Mesothelial cell of epicardium (in vitro differentiated cells): Measurements from ENCODE around the gene SH2D1A. TPM values are rescaled to one million over a fixed set of nuclear protein-coding genes. Genes with fewer than 3 reads are reported as not detected.

ENCODE experiments used
- DNase-seq, 2 experiments: peaks; one replicate each; pipeline ENCODE4 v3.0.0; 2021; ENCODE audit warnings: low spot score in 2 of 2; ENCODE audit not compliant: unreplicated experiment in 2 of 2
- H3K27ac Mint-ChIP-seq: 2 replicates; pipeline ENCODE4 v1.8.0; 2021; ENCODE audit warnings: mixed read lengths
- H3K27me3 Mint-ChIP-seq: 2 replicates; pipeline ENCODE4 v1.8.0; 2021; ENCODE audit warnings: low read depth, mixed read lengths
- H3K36me3 Mint-ChIP-seq: 2 replicates; pipeline ENCODE4 v1.8.0; 2021; ENCODE audit warnings: mixed read lengths
- H3K4me1 Mint-ChIP-seq: 2 replicates; pipeline ENCODE4 v1.8.0; 2021; ENCODE audit warnings: mixed read lengths
- H3K4me3 Mint-ChIP-seq: 2 replicates; pipeline ENCODE4 v1.8.0; 2021; ENCODE audit warnings: mild to moderate bottlenecking, moderate library complexity, mixed read lengths
- H3K9me3 Mint-ChIP-seq: 2 replicates; pipeline ENCODE4 v1.8.0; 2021; ENCODE audit warnings: mixed read lengths
- CTCF ChIP-seq: fragments of 200-600 bp; sonication (generic); IDR thresholded peaks from one replicate; pipeline ENCODE4 v1.5.0; 2021; ENCODE audit warnings: antibody characterized with exemption; ENCODE audit not compliant: unreplicated experiment
- total RNA-seq: library from RNA; stranded (reverse); gene quantifications from 3 replicates; pipeline ENCODE4 v1.2.1, GENCODE V29; 2021

Gene SH2D1A
- total RNA-seq, 1 donor from 2014 or later, result not detected

DNA sequence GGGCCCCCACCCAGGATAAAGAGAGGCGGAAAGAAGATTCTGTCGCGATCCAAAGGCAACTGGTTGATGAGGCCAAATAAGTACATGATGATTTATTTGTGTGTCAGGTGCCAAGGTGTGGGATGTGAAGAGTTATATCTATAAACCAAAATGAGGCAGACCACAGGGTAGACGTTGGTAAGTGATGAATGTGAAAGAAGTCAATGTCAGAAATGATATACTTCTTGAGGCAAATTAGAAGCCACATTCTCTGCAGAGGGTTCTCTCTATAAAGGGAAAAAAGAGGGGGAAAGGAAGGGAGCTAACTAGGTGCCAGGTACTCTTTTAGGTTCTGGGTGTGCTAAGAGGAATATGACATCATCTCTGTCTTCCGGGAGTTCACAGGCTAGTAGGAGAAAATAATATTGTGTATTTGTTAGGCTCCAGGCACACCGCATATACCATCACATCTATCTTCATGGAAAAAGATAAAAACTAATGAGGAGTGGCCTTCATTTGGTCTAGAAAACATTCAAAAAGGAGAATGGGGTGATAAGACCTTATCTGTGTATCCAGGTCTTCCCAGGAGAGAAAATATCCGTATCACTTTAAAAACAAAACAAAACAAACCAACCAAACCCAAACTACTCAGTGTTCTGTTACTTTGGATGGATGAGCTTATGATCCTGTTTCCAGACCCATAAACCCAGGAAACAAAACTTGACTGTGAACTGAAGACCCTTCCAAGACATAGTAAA, 4.8 kb upstream of the SH2D1A start:
- TF ChIP-seq CTCF, result no peak
- no peaks in the 10 kb centered on the region for H3K36me3 Mint-ChIP-seq
- H3K27ac Mint-ChIP-seq, result no peak overlapping the region
- no peaks in the 10 kb centered on the region for H3K27me3 Mint-ChIP-seq
- no peak overlapping the region for H3K4me3 Mint-ChIP-seq
- no peaks in the 10 kb centered on the region for H3K9me3 Mint-ChIP-seq
- no peak for DNase-seq
- no peaks in the 10 kb centered on the region for H3K4me1 Mint-ChIP-seq

DNA sequence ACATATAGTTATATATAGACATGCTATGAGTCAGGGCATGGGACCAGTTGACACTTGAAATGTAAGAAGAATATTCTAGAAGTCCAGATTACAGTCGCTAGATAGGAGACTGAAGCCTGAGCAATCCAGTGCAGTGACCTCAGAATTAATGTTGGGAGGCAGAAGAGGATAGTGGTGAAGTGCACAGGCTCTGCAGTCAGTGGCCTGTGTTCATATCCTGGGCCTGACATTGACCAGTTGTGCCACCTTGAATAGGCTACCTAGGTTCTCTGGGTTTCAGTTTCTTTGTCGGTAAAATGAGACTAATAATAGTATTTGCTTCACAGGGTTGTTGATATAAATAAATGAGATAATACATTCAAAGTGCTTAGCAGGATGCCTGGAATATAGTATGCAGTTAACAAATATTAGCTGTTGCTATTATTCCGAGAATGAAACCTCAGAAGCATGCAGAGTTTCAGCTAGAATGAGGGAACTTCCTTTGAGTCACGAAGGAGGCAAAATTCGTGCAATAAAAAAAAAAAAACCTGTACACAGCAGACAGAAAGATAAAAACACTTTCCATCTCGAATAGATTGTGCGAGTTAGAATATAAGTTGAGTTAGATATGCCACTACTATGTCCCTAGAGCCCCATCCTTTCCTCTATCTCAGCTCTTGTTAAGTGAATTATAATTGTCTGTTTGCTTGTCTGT, 4.0 kb upstream of the SH2D1A start:
- Mint-ChIP-seq H3K9me3 (no peaks in the 10 kb centered on the region), H3K4me3 (no peak overlapping the region), H3K27ac (no peak overlapping the region), H3K36me3 (no peaks in the 10 kb centered on the region), H3K4me1 (no peaks in the 10 kb centered on the region), H3K27me3 (no peaks in the 10 kb centered on the region)
- DNase-seq, result no peak
- no peak for TF ChIP-seq CTCF

GRCh38 chrX:124343016-124343415, 3.3 kb upstream of the SH2D1A start:
- Mint-ChIP-seq H3K4me1 (peaks cover 1% of the 10 kb centered on the region), H3K36me3 (no peaks in the 10 kb centered on the region), H3K9me3 (no peaks in the 10 kb centered on the region), H3K27me3 (no peaks in the 10 kb centered on the region), H3K4me3 (no peak overlapping the region), H3K27ac (no peak overlapping the region)
- no peak for TF ChIP-seq CTCF
- no peak for DNase-seq

- DNase-seq, result no peak
- H3K27me3 Mint-ChIP-seq, result no peaks in the 10 kb centered on the region
- peaks cover 3% of the 10 kb centered on the region for H3K4me1 Mint-ChIP-seq
- H3K36me3 Mint-ChIP-seq, result no peaks in the 10 kb centered on the region
- no peaks in the 10 kb centered on the region for H3K9me3 Mint-ChIP-seq
- TF ChIP-seq CTCF, result no peak
- H3K27ac Mint-ChIP-seq, result no peak overlapping the region
- H3K4me3 Mint-ChIP-seq, result no peak overlapping the region
Observed at GRCh38 chrX:124344246-124344645, 2.1 kb upstream of the SH2D1A start.

GRCh38 chrX:124346877-124347241, 496 bp downstream of the SH2D1A start:
- no peak for DNase-seq
- Mint-ChIP-seq H3K4me3 (no peak overlapping the region), H3K9me3 (no peaks in the 10 kb centered on the region), H3K4me1 (peaks cover 3% of the 10 kb centered on the region), H3K36me3 (no peaks in the 10 kb centered on the region), H3K27ac (no peak overlapping the region), H3K27me3 (no peaks in the 10 kb centered on the region)
- TF ChIP-seq CTCF, result no peak
